A549 (cell line): ENCODE measurements around the gene LRRC71. TPM values are rescaled to one million over a fixed set of nuclear protein-coding genes. Genes with fewer than 3 reads are reported as not detected.

ENCODE experiments used
- ATAC-seq, 2 experiments: fragments of 200-7000 bp in 1 of 2; fragments of >200 bp in 1 of 2; cut with Nextera tagmentation in 1 of 2; cut with Tn5 transposase in 1 of 2; 3 replicates each; pipeline versions ENCODE4 v1.8.0 to v1.9.1; 2018 to 2020; ENCODE audit warnings: mild to moderate bottlenecking in 1 of 2, moderate library complexity in 1 of 2
- CTCF ChIA-PET: fragments of 300-600 bp; sonication (Branson Sonifier 250); formaldehyde crosslinking; extraction: SDS; loops from one replicate; lab custom pipeline; 2021; ENCODE audit warnings: antibody characterized with exemption, inconsistent platforms; lab: Yijun Ruan, JAX
- POLR2A ChIA-PET: fragments of 350-600 bp; formaldehyde crosslinking; extraction: SDS; loops from one replicate; lab custom pipeline; 2021; ENCODE audit warnings: antibody characterized with exemption, inconsistent platforms; lab: Yijun Ruan, JAX
- DNase-seq, 2 experiments: peaks; one replicate each; pipeline versions ENCODE4 v3.0.0 to v3.0.0-alpha.2; 2011 to 2016; ENCODE audit warnings: low read depth in 1 of 2, low spot score in 1 of 2
- FAIRE-seq: peaks from 2 replicates; lab custom pipeline; 2011; peaks lifted over from hg19 to GRCh38; lab: Jason Lieb, UNC
- H3K27ac ChIP-seq, 2 experiments: fragments of >200 bp; sonication (Bioruptor Twin); formaldehyde crosslinking; 3 replicates each; pipeline ENCODE4 v1.5.1; 2016 to 2017
- H3K4me1 ChIP-seq: fragments of >200 bp; sonication (Bioruptor Twin); formaldehyde crosslinking; 3 replicates; pipeline ENCODE4 v1.6.1; 2016
- H3K4me2 ChIP-seq: fragments of >200 bp; sonication (Bioruptor Twin); formaldehyde crosslinking; 3 replicates; pipeline ENCODE4 v1.6.1; 2016
- H3K4me3 ChIP-seq: fragments of >200 bp; sonication (Bioruptor Twin); formaldehyde crosslinking; 3 replicates; pipeline ENCODE4 v1.5.1; 2016
- H3K9me3 ChIP-seq: fragments of >200 bp; sonication (Bioruptor Twin); formaldehyde crosslinking; 3 replicates; pipeline ENCODE4 v1.6.1; 2016
- CBX2 ChIP-seq: fragments of 200-600 bp; sonication (generic); IDR thresholded peaks from 2 replicates; pipeline ENCODE4 v1.6.1; 2016; ENCODE audit warnings: low read depth, mild to moderate bottlenecking, borderline replicate concordance
- CHD4 ChIP-seq: fragments of 200-600 bp; sonication (generic); IDR thresholded peaks from 2 replicates; pipeline ENCODE4 v1.6.1; 2016; ENCODE audit warnings: antibody characterized with exemption, mild to moderate bottlenecking, borderline replicate concordance
- FOXS1 ChIP-seq: fragments of 250-450 bp; sonication (Bioruptor Pico); IDR thresholded peaks from 2 replicates; pipeline ENCODE4 v1.5.0; 2020; ENCODE audit warnings: mild to moderate bottlenecking, moderate library complexity
- GATA3 ChIP-seq: IDR thresholded peaks from 2 replicates; pipeline ENCODE4 v1.6.1; 2012; ENCODE audit warnings: borderline replicate concordance
- HEYL ChIP-seq: fragments of 250-450 bp; sonication (Bioruptor Pico); IDR thresholded peaks from 2 replicates; pipeline ENCODE4 v1.8.0; 2021; ENCODE audit warnings: mild to moderate bottlenecking, moderate library complexity
- KDM1A ChIP-seq: fragments of 200-600 bp; sonication (generic); IDR thresholded peaks from 2 replicates; pipeline ENCODE4 v1.6.1; 2016; ENCODE audit warnings: low read depth, mild to moderate bottlenecking
- NFE2L2 ChIP-seq: fragments of 150-350 bp; conservative IDR thresholded peaks from 2 replicates; pipeline ENCODE4 v1.6.1; 2014; ENCODE audit warnings: low read length
- POLR2A ChIP-seq: IDR thresholded peaks from 2 replicates; pipeline ENCODE4 v1.6.1; 2012; ENCODE audit warnings: mild to moderate bottlenecking, low read length
- RAD21 ChIP-seq, 2 experiments: fragments of >200 bp in 1 of 2; sonication (Bioruptor Twin) in 1 of 2; formaldehyde crosslinking in 1 of 2; IDR thresholded peaks in 1 of 2; conservative IDR thresholded peaks in 1 of 2; 2 replicates in 1 of 2; 3 replicates in 1 of 2; pipeline ENCODE4 v1.6.1; 2012 to 2018; ENCODE audit warnings: inconsistent platforms in 1 of 2
- RARB ChIP-seq: fragments of 250-450 bp; sonication (Bioruptor Pico); IDR thresholded peaks from 2 replicates; pipeline ENCODE4 v1.8.0; 2021; ENCODE audit warnings: mild to moderate bottlenecking, moderate library complexity
- RNF2 ChIP-seq: fragments of 200-600 bp; sonication (generic); IDR thresholded peaks from 2 replicates; pipeline ENCODE4 v1.6.1; 2016; ENCODE audit warnings: low read depth, mild to moderate bottlenecking, antibody characterized with exemption, moderate library complexity, borderline replicate concordance
- SMC3 ChIP-seq: fragments of >200 bp; sonication (Bioruptor Twin); formaldehyde crosslinking; IDR thresholded peaks from 3 replicates; pipeline ENCODE4 v1.6.1; 2018; ENCODE audit warnings: inconsistent platforms
- WGBS: methylation state at CpG from one replicate; pipeline ENCODE4 v1.1.6; 2017; ENCODE audit errors: missing lambda C conversion rate; 5-methylcytosine and 5-hydroxymethylcytosine counted together
- polyA plus RNA-seq, 4 experiments: library from polyadenylated mRNA; depleted of rRNA in 3 of 4; stranded (reverse); fragments of >200 nt; fragmentation: RNase III in 1 of 4; extraction: RNeasy Plus Mini Kit Qiagen cat#74134 plus additional on column Dnase treatment in 1 of 4; gene quantifications; 2 replicates in 3 of 4; 3 replicates in 1 of 4; pipeline ENCODE4 v1.2.3, GENCODE V29; 2011 to 2017
- TF ChIP-seq, protein P1 (sequence below): IDR thresholded peaks from 2 replicates; pipeline ENCODE4 v1.6.1; 2012
- TF ChIP-seq, protein P2 (sequence below): fragments of >200 bp; sonication (Bioruptor Twin); formaldehyde crosslinking; IDR thresholded peaks from 3 replicates; pipeline ENCODE4 v1.6.1; 2016
- TF ChIP-seq, protein P3 (sequence below): fragments of >200 bp; sonication (Bioruptor Twin); formaldehyde crosslinking; IDR thresholded peaks from 3 replicates; pipeline ENCODE4 v1.5.1; 2016

LRRC71 gene
- polyA plus RNA-seq, 2 of the 4 experiments (the other 2 are of a cell fraction) = 0.10 TPM; not detected in 1

DNA sequence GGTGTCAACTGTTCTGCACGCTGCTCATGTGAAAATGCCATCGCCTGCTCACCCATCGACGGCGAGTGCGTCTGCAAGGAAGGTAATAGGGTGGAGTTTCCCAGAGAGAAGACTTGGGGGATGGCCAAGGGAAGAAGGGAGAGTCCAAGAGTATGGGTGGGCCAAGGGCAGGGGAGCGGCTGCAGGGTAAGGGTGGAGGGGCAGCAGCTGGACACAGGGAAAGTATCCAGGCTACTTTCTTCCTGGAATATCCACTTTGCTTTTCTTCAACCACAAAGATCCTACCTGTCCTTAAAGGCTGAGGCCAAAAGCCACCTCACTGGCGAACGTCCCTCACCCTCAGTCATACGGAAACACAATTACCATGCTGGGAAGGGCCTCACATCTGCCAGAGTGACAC is 11.5 kb upstream of the LRRC71 start:
- Histone ChIP-seq H3K4me1 (peaks cover 20% of the 10 kb centered on the region), H3K4me2 (no peak overlapping the region), H3K4me3 (no peak overlapping the region), H3K27ac (no peak overlapping the region), H3K9me3 (no peaks in the 10 kb centered on the region)
- WGBS = 89% methylated on average over 10 of the region's 10 CpGs
- FAIRE-seq = no peak
- ChIA-PET POLR2A (no interaction called here), CTCF (interaction anchor here (0.7 to 6.7 kb wide), 8 partner anchors 8 to 220 kb away, joined by 3 to 102 read pairs (median 5); partner anchors contain the start of genes INSRR, NTRK1 and PEAR1)
- DNase-seq = no peak
- no peak for ATAC-seq
- no peak for TF ChIP-seq GATA3
- TF ChIP-seq CHD4 = no peak
- TF ChIP-seq, protein P1, sequence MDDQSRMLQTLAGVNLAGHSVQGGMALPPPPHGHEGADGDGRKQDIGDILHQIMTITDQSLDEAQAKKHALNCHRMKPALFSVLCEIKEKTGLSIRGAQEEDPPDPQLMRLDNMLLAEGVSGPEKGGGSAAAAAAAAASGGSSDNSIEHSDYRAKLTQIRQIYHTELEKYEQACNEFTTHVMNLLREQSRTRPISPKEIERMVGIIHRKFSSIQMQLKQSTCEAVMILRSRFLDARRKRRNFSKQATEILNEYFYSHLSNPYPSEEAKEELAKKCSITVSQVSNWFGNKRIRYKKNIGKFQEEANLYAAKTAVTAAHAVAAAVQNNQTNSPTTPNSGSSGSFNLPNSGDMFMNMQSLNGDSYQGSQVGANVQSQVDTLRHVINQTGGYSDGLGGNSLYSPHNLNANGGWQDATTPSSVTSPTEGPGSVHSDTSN = no peak
- TF ChIP-seq RNF2 = no peak
- TF ChIP-seq, protein P2, sequence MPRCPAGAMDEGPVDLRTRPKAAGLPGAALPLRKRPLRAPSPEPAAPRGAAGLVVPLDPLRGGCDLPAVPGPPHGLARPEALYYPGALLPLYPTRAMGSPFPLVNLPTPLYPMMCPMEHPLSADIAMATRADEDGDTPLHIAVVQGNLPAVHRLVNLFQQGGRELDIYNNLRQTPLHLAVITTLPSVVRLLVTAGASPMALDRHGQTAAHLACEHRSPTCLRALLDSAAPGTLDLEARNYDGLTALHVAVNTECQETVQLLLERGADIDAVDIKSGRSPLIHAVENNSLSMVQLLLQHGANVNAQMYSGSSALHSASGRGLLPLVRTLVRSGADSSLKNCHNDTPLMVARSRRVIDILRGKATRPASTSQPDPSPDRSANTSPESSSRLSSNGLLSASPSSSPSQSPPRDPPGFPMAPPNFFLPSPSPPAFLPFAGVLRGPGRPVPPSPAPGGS = no peak
- TF ChIP-seq FOXS1 (CRISPR knock-in tag) = no peak
- TF ChIP-seq KDM1A = no peak

DNA sequence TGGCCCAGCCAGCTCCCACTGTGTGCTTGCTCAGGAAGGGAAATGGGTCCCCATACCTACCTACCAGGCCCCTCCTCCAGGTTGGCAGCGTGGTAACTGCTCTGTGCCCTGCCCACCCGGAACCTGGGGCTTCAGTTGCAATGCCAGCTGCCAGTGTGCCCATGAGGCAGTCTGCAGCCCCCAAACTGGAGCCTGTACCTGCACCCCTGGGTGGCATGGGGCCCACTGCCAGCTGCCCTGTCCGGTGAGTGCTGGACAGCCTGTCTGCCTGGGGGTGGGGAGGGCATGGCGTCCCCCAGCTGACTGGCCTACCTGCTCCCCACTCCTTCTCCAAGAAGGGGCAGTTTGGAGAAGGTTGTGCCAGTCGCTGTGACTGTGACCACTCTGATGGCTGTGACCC is 10.8 kb upstream of the LRRC71 start:
- CTCF ChIA-PET = interaction anchor here (0.7 to 6.7 kb wide), 11 partner anchors 17 to 221 kb away, joined by 3 to 102 read pairs (median 5); partner anchors contain the start of genes INSRR, NTRK1 and PEAR1
- Histone ChIP-seq H3K4me3 (no peak overlapping the region), H3K4me1 (peaks cover 20% of the 10 kb centered on the region), H3K27ac (peak overlapping the region in 1 of 2 experiments; percentile 25; a peak in 1 of 6 replicates), H3K4me2 (no peak overlapping the region), H3K9me3 (no peaks in the 10 kb centered on the region)
- TF ChIP-seq CBX2 (no peak), POLR2A (no peak), RARB (CRISPR knock-in tag) (no peak), KDM1A (no peak)
- DNase-seq (no peak), ATAC-seq (no peak), FAIRE-seq (no peak)
- POLR2A ChIA-PET = interaction anchor here (1.3 kb wide), 1 partner anchor 13 kb away, joined by 4 read pairs; no protein-coding TSS in a partner anchor
- WGBS = 80% methylated on average over 1 of the region's 5 CpGs

DNA sequence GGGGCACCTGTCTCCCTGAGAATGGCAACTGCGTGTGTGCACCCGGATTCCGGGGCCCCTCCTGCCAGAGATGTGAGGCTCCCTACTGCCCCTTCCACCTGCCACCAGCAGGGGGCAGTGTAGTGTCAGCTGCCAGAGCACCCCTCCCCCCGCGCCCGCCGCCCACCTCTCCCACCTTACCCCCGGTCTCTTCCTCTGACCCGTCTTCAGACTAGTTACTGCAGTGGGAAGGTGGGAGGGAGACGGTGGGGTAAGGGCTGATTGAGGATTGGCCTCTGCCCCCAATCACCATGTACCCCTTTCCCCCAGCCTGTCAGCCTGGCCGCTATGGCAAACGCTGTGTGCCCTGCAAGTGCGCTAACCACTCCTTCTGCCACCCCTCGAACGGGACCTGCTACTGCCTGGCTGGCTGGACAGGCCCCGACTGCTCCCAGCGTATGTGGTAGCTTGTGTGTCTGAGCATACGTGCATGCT is 10.1 kb upstream of the LRRC71 start:
- peaks cover 20% of the 10 kb centered on the region for H3K4me1 ChIP-seq
- 38% methylated on average over 5 of the region's 18 CpGs for WGBS
- ChIA-PET POLR2A (interaction anchor here (0.7 to 1.3 kb wide), 2 partner anchors 12 to 14 kb away, joined by 3 to 4 read pairs; no protein-coding TSS in a partner anchor), CTCF (interaction anchor here (0.6 to 6.7 kb wide), 22 partner anchors 17 to 310 kb away, joined by 3 to 102 read pairs (median 4); partner anchors contain the start of genes INSRR, NTRK1 and PEAR1)
- peak; percentile 52 to 78; a peak in 4 of 6 replicates for ATAC-seq
- no peak overlapping the region for H3K4me3 ChIP-seq
- peak overlapping the region; percentile 59 for H3K4me2 ChIP-seq
- TF ChIP-seq RAD21 (conservative IDR thresholded peaks at IDR 0.05 in 1 of 2, IDR thresholded peaks at IDR 0.05 in 1 of 2) (peak; percentile 37 to 50; a peak in 4 of 5 replicates), SMC3 (peak; percentile 53; the same call in 2 of the 3 replicates), HEYL (no peak), NFE2L2 (no peak)
- TF ChIP-seq, protein P3, sequence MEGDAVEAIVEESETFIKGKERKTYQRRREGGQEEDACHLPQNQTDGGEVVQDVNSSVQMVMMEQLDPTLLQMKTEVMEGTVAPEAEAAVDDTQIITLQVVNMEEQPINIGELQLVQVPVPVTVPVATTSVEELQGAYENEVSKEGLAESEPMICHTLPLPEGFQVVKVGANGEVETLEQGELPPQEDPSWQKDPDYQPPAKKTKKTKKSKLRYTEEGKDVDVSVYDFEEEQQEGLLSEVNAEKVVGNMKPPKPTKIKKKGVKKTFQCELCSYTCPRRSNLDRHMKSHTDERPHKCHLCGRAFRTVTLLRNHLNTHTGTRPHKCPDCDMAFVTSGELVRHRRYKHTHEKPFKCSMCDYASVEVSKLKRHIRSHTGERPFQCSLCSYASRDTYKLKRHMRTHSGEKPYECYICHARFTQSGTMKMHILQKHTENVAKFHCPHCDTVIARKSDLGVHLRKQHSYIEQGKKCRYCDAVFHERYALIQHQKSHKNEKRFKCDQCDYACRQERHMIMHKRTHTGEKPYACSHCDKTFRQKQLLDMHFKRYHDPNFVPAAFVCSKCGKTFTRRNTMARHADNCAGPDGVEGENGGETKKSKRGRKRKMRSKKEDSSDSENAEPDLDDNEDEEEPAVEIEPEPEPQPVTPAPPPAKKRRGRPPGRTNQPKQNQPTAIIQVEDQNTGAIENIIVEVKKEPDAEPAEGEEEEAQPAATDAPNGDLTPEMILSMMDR = peak; percentile 83
- DNase-seq = peak; percentile 43 to 66
- H3K9me3 ChIP-seq = no peaks in the 10 kb centered on the region
- H3K27ac ChIP-seq = peak overlapping the region in 1 of 2 experiments; percentile 52; a peak in 2 of 6 replicates
- no peak for FAIRE-seq
